Umbilical cord (tissue), 2 donors: ENCODE data around the gene SHISA6. TPM values are rescaled to one million over a fixed set of nuclear protein-coding genes. Genes with fewer than 3 reads are reported as not detected.
A peak's percentile ranks its signal among the peaks of the same experiment; 100 is the strongest.

Experiments used
- DNase-seq: peaks from one replicate; pipeline ENCODE4 v3.0.0-alpha.2; 2015; ENCODE audit warnings: low spot score
- total RNA-seq: library from RNA; depleted of rRNA; stranded (reverse); fragments of >200 nt; gene quantifications from one replicate; pipeline ENCODE4 v1.2.3, GENCODE V29; 2014; ENCODE audit warnings: low replicate concordance; ENCODE audit not compliant: insufficient read depth

SHISA6 gene
- total RNA-seq, 1 donor from 2014 or later, result 0.48 TPM

DNA sequence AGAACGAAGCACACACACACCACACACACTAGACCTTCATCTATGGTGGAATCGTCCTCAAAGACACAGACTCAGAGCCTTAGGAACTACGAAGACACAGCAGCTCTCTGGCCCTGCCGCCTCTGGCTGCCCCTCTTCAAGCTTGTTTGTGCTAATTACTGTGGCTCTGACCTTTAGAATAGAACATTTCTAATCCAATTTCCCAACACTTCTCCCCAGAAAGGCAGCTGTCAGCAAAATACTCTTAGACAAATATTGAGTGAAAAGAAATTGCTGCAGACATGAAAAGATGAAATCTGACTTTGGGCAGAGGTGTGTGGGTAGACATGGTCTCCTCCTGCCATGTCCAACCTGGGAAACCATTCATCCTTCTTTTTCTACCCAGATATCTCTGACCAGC is 205.3 kb downstream of the SHISA6 start:
- no peak for DNase-seq

GRCh38 chr17:11454096-11454495 is 213.1 kb downstream of the SHISA6 start:
- DNase-seq, result no peak

DNA sequence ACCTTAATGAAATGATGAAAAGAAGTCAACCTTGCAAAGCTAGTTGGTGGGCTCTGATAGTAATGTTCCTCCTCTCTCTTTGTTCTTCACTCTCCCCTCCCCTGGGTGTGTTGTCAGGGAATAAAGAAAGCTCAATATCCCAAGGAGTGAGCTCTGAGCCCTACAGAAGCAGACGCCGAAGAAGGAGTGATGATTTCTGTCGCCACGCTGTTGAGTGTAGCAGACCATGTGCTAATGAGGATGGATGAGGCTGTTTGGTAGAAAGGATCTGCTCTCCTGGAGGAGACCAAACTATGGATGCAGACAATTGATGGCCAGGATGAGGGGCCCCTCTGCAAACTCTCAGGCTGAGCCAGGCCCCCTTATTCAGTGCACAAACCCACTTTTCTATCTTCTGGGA is 217.3 kb downstream of the SHISA6 start:
- no peak for DNase-seq

DNA sequence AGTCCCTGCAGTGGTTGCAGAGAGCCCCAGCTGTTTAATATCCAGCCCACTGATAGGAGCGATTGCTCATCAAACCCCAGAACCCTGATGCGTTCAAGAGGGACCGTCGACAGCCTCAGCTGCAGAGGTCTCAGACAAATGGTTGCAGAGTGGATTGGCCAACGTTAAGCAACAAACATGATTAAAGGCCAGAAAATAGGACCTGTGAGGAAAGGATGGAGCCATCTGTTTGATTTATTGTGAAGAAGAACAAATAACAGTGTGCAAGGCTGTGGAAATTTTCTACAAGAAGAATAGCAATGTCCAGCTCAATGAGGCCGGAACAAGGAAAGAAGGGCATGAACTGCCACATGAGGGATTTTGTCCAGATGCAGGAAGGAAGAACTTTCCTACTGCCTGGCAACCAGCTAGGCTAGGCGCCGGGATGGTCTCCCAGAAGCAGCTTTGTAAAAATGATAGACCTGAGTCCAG is 218.9 kb downstream of the SHISA6 start:
- no peak for DNase-seq

DNA sequence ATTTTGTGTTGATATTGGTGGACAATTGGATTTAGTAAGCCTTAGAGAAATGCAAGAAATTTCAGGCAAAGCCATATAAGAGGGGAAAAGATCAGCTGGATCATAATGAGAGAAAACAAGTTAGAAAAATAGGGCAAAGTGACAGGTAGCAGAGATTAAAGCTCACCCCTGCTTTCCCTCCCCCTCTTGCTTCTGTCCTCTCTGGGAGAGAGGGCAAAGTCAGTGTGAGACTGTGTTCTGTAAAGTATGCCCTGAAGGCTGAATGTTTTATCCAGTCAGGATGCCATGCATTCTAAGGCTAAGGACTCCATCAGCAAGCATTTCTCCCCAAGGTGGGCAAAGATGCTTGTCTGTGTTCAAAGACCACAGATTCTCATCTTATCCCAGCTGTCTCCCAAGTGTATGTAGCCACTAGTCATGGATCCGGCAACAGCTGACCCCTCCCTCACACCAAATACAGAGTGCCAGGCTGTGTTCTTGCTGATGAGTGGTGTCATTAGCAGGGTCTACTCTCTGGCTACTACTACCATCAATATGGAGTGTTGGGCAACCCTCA is 221.1 kb downstream of the SHISA6 start:
- no peak for DNase-seq

GRCh38 chr17:11467639-11468038 is 226.6 kb downstream of the SHISA6 start:
- no peak for DNase-seq

- DNase-seq, result peak; percentile 40
These were observed 244.5 kb downstream of the SHISA6 start for GRCh38 chr17:11485336-11486100.

DNA sequence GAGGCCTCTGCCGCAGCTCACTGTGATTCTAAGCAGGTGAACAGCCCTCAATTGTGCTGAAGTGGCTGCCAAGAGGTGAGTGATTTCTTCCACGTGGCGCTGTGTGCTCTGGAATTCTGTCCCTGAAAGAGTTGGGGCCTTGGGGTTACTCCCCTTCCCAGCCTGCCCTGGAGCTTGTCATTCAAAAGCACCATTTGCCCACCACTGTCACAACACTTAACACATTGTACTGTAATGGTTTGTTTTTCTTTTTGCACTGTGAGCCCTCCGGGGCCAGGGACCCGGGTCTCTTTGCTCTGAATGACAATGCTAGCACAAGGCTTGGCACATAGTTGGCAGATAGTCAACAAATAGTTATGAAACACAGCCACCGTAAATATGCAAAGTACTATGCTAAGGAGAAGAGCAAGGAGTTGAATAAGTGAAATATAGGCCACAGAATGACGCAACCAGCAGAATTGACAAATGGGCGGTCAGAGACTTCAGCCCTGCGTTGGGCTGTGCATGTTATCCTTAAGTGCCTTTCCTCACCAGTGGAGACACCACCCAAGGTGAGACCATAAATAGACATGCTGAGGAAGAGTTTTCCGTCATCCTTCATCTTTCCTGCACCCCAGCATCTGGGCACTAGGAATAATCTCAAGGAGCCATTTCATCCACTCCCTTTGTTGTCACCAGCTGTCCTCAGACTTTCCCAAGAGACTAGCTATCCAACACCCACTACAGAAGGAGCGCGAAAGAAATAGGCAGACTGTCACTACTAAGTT is 245.3 kb downstream of the SHISA6 start:
- no peak for DNase-seq

DNA sequence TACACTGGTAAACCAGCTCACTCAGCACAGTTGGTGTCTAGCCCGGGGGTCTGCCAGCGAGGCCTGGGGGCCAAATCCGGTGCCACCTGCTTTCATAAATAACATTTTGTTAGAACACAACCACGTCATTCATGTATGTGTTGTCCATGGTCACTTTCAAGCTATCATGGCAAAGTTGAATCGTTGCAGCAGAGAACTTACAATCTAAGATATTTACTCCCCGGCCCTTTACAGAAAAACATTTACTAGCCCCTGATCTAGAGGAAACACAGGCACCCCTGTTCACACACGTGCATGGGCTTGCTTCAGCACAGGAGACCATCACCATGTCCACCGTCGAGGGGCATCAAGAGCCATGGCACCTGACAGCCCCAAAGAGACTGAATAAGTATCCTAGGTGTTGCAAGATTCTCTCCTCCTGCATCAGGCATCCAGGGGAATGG is 245.9 kb downstream of the SHISA6 start:
- DNase-seq, result no peak

DNA sequence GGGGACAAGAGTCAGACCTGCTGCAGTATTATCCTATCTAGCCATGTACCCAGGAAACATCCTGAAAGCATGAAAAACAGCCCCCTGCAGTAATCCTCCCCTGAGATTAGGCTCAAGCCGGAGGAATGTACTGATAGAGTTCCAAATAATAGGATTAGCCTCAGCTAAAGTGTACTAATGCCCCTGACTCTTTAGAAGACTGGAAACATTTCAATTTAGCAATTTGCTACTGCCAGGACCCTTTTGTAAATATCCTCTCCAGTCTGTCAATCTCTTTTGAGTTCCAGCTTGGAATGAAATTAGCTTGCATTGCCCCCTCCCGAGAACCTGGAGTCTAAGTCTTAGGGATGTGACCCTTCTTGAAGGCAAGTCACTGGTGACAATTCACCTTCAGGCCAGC is 246.5 kb downstream of the SHISA6 start:
- peak; percentile 28 for DNase-seq

- no peak for DNase-seq
These were observed 247.4 kb downstream of the SHISA6 start for GRCh38 chr17:11488407-11488806.

DNA sequence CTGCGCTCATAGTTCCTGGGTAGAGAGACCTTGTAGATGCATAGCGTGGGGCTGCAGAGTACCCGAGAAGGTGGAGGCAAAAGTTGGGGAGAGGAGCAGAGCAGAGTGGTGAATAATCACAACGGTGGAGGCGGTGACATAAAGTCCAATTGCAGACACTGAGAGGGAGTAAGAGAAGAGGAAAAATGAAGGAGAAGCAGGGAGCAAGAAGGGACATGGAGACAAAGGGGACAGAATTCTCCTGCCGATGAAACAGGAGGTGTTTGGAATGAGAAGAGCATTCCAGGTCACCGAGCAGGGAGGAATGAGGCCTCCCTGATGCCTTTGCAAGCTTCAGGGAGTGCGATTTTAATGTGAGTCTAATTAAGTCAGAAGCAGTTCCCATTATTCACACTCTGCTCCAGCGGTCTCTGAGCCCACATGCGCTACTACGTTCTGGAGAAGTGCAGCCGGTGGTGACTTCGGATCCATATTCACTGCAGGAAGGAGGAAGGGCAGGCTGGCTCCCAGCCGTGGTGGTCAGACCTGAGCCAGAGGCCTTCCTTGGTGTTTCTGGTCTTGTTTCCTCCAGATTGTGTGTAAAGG is 249.2 kb downstream of the SHISA6 start:
- DNase-seq, result no peak

DNA sequence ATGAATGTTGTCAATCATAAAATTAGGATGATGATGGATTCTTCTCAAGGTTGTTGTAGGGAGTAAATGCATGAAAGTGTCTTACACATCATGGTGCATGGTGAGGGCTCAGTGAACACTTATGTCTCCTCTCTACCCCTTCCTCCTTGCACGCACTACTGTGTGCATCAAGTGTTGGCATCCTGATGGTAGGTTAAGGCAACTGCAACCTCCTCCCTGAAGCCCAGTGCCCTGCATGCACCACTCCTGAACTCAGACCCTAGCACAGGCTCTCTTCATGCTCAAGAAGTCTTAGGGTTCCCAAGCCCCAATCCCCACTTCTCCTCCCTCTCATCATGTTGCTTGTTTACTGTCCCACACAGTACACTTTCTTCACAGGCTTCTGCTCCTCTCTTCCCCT is 251.5 kb downstream of the SHISA6 start:
- DNase-seq, result no peak

GRCh38 chr17:11493936-11494335 is 252.9 kb downstream of the SHISA6 start:
- DNase-seq, result no peak

GRCh38 chr17:11495613-11496012 is 254.6 kb downstream of the SHISA6 start:
- DNase-seq, result peak; percentile 41

- DNase-seq, result no peak
These were observed 258.9 kb downstream of the SHISA6 start for GRCh38 chr17:11499881-11500280.

DNA sequence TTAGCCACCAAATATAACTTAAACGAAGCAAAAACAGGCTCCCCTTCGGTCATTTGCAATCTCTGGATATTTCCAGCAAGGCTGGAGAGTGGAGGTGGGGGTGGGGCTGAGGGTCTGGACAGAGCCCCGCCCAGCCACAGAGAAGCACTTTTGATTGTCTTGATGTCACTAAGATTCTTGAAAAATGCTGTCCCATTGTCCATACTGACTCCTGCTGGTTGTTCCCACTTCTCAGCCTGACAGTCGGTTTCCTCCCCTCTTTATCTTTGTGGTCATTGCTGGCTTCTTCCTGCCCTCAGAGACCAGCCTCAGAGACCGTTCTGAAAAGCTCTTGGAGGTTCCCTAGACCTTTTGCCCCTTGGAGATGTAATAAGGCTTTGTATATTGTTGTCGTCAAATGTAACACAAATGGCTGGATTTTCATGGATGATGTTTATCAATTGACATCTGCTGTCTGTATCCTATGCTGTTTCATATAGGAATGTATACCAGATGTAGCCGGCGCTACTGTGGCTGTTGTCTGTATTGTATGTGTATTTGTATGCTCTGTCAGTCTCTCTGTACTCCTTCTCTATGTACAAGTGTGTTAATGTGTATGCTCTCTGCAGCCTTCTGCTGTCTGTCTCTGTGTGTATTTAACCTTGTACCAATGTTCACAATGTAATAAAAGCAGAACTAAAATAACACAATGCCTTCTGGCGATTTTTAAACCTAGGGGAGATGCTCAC is 262.5 kb downstream of the SHISA6 start:
- no peak for DNase-seq

- DNase-seq, result peak; percentile 56
These were observed 265.6 kb downstream of the SHISA6 start for GRCh38 chr17:11506635-11507034.

GRCh38 chr17:11511696-11512095 is 270.7 kb downstream of the SHISA6 start:
- DNase-seq, result no peak

GRCh38 chr17:11514565-11514964 is 273.6 kb downstream of the SHISA6 start:
- DNase-seq, result no peak

- DNase-seq, result no peak
These were observed 274.1 kb downstream of the SHISA6 start for GRCh38 chr17:11514981-11515680.
